Type B pancreatic cell (in vitro differentiated cells): ENCODE results near the gene PLPP3. TPM values are rescaled to one million over a fixed set of nuclear protein-coding genes. Genes with fewer than 3 reads are reported as not detected.

Experiments used
- DNase-seq: peaks from one replicate; pipeline ENCODE4 v3.0.0; 2021; ENCODE audit warnings: mixed read lengths; ENCODE audit not compliant: unreplicated experiment; ENCODE audit errors: extremely low spot score
- H3K27ac Mint-ChIP-seq: 2 replicates; pipeline ENCODE4 v1.8.0; 2021; ENCODE audit warnings: mild to moderate bottlenecking, mixed read lengths
- H3K27me3 Mint-ChIP-seq: 2 replicates; pipeline ENCODE4 v1.8.0; 2021; ENCODE audit warnings: mixed read lengths
- H3K36me3 Mint-ChIP-seq: 2 replicates; pipeline ENCODE4 v1.8.0; 2021; ENCODE audit warnings: mixed read lengths
- H3K4me1 Mint-ChIP-seq: one replicate; pipeline ENCODE4 v1.8.0; 2021; ENCODE audit warnings: mixed read lengths; ENCODE audit not compliant: unreplicated experiment
- H3K4me3 Mint-ChIP-seq: 2 replicates; pipeline ENCODE4 v1.8.0; 2021; ENCODE audit warnings: mild to moderate bottlenecking, mixed read lengths
- H3K9me3 Mint-ChIP-seq: 2 replicates; pipeline ENCODE4 v1.8.0; 2021; ENCODE audit warnings: mixed read lengths
- total RNA-seq: library from RNA; stranded (reverse); gene quantifications from 2 replicates; pipeline ENCODE4 v1.2.1, GENCODE V29; 2021; ENCODE audit warnings: low replicate concordance
- TF ChIP-seq, protein P1 (sequence below): fragments of 200-600 bp; sonication (generic); conservative IDR thresholded peaks from 2 replicates; pipeline ENCODE4 v1.5.0; 2021; ENCODE audit warnings: antibody characterized with exemption, mild to moderate bottlenecking

PLPP3 gene
- total RNA-seq, 1 donor from 2014 or later: 79.0 TPM

GRCh38 chr1:56451491-56451890, 127.9 kb downstream of the PLPP3 start:
- Mint-ChIP-seq H3K27ac (peak overlapping the region; percentile 46), H3K4me1 (peaks cover 38% of the 10 kb centered on the region), H3K27me3 (no peaks in the 10 kb centered on the region), H3K9me3 (peaks cover 4% of the 10 kb centered on the region), H3K36me3 (no peaks in the 10 kb centered on the region), H3K4me3 (peak overlapping the region; percentile 1)
- no peak for DNase-seq
- TF ChIP-seq, protein P1, sequence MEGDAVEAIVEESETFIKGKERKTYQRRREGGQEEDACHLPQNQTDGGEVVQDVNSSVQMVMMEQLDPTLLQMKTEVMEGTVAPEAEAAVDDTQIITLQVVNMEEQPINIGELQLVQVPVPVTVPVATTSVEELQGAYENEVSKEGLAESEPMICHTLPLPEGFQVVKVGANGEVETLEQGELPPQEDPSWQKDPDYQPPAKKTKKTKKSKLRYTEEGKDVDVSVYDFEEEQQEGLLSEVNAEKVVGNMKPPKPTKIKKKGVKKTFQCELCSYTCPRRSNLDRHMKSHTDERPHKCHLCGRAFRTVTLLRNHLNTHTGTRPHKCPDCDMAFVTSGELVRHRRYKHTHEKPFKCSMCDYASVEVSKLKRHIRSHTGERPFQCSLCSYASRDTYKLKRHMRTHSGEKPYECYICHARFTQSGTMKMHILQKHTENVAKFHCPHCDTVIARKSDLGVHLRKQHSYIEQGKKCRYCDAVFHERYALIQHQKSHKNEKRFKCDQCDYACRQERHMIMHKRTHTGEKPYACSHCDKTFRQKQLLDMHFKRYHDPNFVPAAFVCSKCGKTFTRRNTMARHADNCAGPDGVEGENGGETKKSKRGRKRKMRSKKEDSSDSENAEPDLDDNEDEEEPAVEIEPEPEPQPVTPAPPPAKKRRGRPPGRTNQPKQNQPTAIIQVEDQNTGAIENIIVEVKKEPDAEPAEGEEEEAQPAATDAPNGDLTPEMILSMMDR: no peak

- Mint-ChIP-seq H3K4me3 (no peak overlapping the region), H3K9me3 (peaks cover 4% of the 10 kb centered on the region), H3K36me3 (no peaks in the 10 kb centered on the region), H3K27ac (no peak overlapping the region), H3K4me1 (peaks cover 40% of the 10 kb centered on the region), H3K27me3 (no peaks in the 10 kb centered on the region)
- TF ChIP-seq, protein P1: no peak
- no peak for DNase-seq
Measured at GRCh38 chr1:56450004-56450666, 129.2 kb downstream of the PLPP3 start.

DNA sequence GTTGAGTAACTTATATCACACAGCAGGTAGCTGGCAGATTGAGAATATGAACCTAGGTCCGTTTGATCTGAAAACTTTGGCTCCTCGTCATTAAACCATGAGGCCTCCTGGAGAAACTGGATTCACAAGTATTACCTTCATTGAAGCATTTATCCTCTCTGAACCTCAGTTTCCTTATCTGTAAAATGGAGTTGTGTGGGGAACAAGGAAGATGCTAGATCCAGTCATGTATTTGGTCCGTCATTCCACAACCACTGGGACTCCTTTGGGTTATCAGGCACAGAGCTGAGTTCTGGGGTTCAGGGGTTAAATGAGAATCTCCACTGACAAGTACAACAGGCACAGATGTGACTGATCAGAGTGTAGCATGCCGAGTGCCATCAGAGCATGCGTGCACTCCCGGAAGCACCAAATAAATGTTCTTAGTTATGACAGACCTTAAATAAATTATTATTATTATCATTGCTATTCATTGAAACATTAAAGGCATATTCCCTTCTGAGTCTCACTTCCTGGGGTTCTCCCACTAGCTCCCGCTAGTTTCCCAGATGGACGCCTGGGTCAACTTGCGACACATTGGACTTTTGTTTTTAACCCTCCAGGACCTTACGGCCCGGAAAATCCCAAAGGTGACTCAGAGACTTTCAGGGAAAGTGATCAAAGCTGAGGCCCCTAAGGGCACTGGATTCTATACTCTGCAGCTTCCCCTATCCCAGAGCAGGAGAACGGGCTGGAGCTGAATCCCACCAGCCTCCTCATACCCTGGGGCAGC, 130.6 kb downstream of the PLPP3 start:
- no peak overlapping the region for H3K27ac Mint-ChIP-seq
- TF ChIP-seq, protein P1: no peak
- H3K4me1 Mint-ChIP-seq: peaks cover 39% of the 10 kb centered on the region
- DNase-seq: no peak
- no peak overlapping the region for H3K4me3 Mint-ChIP-seq
- H3K36me3 Mint-ChIP-seq: no peaks in the 10 kb centered on the region
- H3K9me3 Mint-ChIP-seq: peaks cover 4% of the 10 kb centered on the region
- H3K27me3 Mint-ChIP-seq: no peaks in the 10 kb centered on the region

DNA sequence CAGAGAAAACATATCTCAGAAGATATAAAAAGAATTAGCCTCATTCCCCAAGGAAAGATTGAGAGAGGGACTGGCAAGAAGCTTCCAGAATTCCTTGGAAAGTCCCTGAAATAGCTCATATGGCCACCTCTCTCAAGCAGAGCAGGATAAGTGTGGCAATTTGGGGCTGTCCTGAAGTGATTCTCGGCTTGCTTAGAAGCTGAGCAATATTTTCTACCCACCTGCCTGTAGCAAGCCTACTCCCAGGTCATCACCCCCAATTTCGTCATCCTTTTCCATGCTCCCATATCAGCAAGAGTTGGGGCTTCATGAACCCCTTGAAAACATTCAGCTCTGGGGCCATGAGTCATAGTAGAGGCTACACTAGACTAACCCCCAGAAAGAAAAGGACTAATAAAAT, 131.5 kb downstream of the PLPP3 start:
- DNase-seq: no peak
- no peaks in the 10 kb centered on the region for H3K9me3 Mint-ChIP-seq
- no peaks in the 10 kb centered on the region for H3K36me3 Mint-ChIP-seq
- peaks cover 33% of the 10 kb centered on the region for H3K4me1 Mint-ChIP-seq
- no peak overlapping the region for H3K4me3 Mint-ChIP-seq
- no peak overlapping the region for H3K27ac Mint-ChIP-seq
- TF ChIP-seq, protein P1: no peak
- no peaks in the 10 kb centered on the region for H3K27me3 Mint-ChIP-seq

- H3K4me3 Mint-ChIP-seq: no peak overlapping the region
- H3K27ac Mint-ChIP-seq: no peak overlapping the region
- H3K36me3 Mint-ChIP-seq: no peaks in the 10 kb centered on the region
- peaks cover 33% of the 10 kb centered on the region for H3K4me1 Mint-ChIP-seq
- H3K27me3 Mint-ChIP-seq: no peaks in the 10 kb centered on the region
- no peak for DNase-seq
- TF ChIP-seq, protein P1: no peak
- no peaks in the 10 kb centered on the region for H3K9me3 Mint-ChIP-seq
Measured at GRCh38 chr1:56446531-56447098, 132.7 kb downstream of the PLPP3 start.
